ENCODE data around the gene HOXA6. TPM values are rescaled to one million over a fixed set of nuclear protein-coding genes. Genes with fewer than 3 reads are reported as not detected.

HOXA6 gene
- total RNA-seq, 2 experiments from 2014 or later: not detected

DNA sequence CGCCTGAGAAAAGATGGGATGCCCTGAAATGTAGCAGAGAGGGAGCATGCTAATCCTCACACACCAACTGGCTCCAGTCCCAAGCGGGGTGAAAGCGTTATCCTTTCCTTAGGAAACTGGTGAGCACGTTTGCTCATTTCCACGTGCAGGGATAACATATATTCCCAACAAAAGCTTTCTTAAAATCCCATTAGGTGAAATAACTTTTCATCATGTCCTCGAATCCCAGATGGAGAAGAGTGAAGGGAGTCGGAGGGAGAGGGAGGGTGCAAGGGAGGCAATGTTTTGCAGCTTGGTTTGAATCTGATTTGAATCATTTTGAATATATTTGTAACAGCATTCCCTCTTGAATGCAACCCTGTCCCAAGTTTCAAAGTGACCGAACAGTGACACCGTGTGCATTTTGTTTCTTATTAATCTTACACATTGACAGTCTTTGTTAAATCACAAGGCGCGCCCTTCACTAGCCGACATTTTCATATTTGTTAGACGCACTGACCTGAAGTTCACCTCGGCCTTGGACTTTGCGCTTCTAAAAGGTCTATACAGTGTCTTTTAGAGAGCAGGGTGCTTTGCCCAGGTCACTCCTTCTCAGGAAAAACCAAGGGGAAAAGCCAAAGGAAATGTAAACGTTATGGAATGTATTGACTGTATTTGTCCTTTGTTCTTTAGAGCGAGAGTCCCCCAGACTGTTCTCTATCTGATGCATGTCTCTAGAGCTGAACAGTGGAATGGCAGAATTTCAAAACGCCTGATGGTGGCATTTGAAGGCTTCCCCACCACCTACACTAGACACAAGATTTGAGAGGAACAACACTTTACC lies 14.0 kb downstream of the HOXA6 start:
- Mint-ChIP-seq H3K27me3 (peaks cover 79% of the 10 kb centered on the region), H3K36me3 (ENCODE audit: low read depth) (no peaks in the 10 kb centered on the region), H3K9me3 (no peaks in the 10 kb centered on the region), H3K4me1 (ENCODE audit: low read depth) (no peaks in the 10 kb centered on the region), H3K27ac (no peak overlapping the region), H3K4me3 (no peak overlapping the region)
- H3K27ac ChIP-seq (ENCODE audit: low read depth in 1 of 2, low read length in 2 of 2): no peak overlapping the region
- intact Hi-C loops (cut with DNase I, micrococcal nuclease): no loop called here
- TF ChIP-seq, protein P1, sequence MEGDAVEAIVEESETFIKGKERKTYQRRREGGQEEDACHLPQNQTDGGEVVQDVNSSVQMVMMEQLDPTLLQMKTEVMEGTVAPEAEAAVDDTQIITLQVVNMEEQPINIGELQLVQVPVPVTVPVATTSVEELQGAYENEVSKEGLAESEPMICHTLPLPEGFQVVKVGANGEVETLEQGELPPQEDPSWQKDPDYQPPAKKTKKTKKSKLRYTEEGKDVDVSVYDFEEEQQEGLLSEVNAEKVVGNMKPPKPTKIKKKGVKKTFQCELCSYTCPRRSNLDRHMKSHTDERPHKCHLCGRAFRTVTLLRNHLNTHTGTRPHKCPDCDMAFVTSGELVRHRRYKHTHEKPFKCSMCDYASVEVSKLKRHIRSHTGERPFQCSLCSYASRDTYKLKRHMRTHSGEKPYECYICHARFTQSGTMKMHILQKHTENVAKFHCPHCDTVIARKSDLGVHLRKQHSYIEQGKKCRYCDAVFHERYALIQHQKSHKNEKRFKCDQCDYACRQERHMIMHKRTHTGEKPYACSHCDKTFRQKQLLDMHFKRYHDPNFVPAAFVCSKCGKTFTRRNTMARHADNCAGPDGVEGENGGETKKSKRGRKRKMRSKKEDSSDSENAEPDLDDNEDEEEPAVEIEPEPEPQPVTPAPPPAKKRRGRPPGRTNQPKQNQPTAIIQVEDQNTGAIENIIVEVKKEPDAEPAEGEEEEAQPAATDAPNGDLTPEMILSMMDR (IDR thresholded peaks at IDR 0.05): no peak
- H3K4me1 ChIP-seq (ENCODE audit: insufficient read depth, low read length): peaks cover 10% of the 10 kb centered on the region
- H3K27me3 ChIP-seq (ENCODE audit: control insufficient read depth in 1 of 2, insufficient read depth in 2 of 2, low read length in 2 of 2): peaks cover 28 to 53% of the 10 kb centered on the region in 2 experiments
- DNase-seq (no peak), ATAC-seq (ENCODE audit: poor library complexity) (no peak)
- ChIA-PET CTCF (no interaction called here), POLR2A (no interaction called here)
- peaks cover 0 to 8% of the 10 kb centered on the region in 2 experiments for H3K9me3 ChIP-seq (ENCODE audit: control insufficient read depth in 1 of 2, insufficient read depth in 1 of 2, low read length in 2 of 2)
- H3K4me3 ChIP-seq (ENCODE audit: low read length): no peak overlapping the region
- no peaks in the 10 kb centered on the region for H3K36me3 ChIP-seq (ENCODE audit: insufficient read depth, low read length)

DNA sequence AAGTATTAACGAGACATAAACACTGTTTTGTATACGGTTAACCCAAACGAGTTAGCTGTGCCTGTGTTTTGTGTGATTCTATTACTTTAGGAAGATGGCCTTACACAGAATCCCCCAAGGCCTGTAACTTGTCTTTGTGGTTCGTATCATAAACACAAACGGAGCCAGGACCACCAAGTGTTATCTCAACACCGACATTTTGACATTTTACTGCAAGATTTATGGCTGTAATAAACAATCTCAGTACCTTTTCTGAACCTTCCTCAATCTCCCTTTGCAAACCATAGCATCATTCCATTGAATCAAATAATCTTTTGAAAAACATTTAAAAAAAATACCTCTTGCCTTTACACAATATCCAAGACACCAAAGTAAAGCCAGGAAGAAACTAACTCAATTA lies 14.6 kb downstream of the HOXA6 start:
- CTCF ChIA-PET: no interaction called here
- Histone ChIP-seq H3K27me3 (ENCODE audit: control insufficient read depth in 1 of 2, insufficient read depth in 2 of 2, low read length in 2 of 2) (peaks cover 31 to 48% of the 10 kb centered on the region in 2 experiments), H3K4me1 (ENCODE audit: insufficient read depth, low read length) (peaks cover 10% of the 10 kb centered on the region), H3K36me3 (ENCODE audit: insufficient read depth, low read length) (no peaks in the 10 kb centered on the region), H3K9me3 (ENCODE audit: control insufficient read depth in 1 of 2, insufficient read depth in 1 of 2, low read length in 2 of 2) (peaks cover 0 to 8% of the 10 kb centered on the region in 2 experiments), H3K27ac (ENCODE audit: low read depth in 1 of 2, low read length in 2 of 2) (no peak overlapping the region), H3K4me3 (ENCODE audit: low read length) (no peak overlapping the region)
- H3K27me3 Mint-ChIP-seq: peaks cover 76% of the 10 kb centered on the region
- intact Hi-C loops (cut with DNase I, micrococcal nuclease): no loop called here
- TF ChIP-seq, protein P1 (IDR thresholded peaks at IDR 0.05): no peak
- H3K4me3 Mint-ChIP-seq: no peak overlapping the region
- no peak for DNase-seq
- H3K27ac Mint-ChIP-seq: no peak overlapping the region
- H3K36me3 Mint-ChIP-seq (ENCODE audit: low read depth): no peaks in the 10 kb centered on the region
- H3K4me1 Mint-ChIP-seq (ENCODE audit: low read depth): no peaks in the 10 kb centered on the region
- POLR2A ChIA-PET: no interaction called here
- no peak for ATAC-seq (ENCODE audit: poor library complexity)
- no peaks in the 10 kb centered on the region for H3K9me3 Mint-ChIP-seq

DNA sequence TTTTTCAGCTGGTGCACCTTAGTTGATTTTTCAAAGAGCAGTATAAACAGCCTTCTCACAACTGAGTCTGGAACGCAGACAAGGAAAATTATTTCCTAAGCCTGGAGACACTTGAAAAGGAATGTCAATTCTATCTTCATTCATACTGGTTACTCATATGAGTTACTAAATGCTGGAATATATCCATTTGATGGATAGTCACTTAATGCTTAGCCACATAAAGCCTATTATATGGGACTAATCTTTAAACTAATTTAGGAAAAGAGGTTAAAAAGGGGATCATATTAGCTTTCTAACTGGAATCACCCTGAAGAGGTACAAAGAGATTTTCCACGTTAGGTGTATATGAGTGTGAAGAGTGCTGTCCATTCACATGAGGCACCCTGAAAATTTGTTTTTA lies 15.4 kb downstream of the HOXA6 start:
- Histone ChIP-seq H3K9me3 (ENCODE audit: control insufficient read depth in 1 of 2, insufficient read depth in 1 of 2, low read length in 2 of 2) (peaks cover 0 to 8% of the 10 kb centered on the region in 2 experiments), H3K27me3 (ENCODE audit: control insufficient read depth in 1 of 2, insufficient read depth in 2 of 2, low read length in 2 of 2) (peaks cover 28 to 43% of the 10 kb centered on the region in 2 experiments), H3K36me3 (ENCODE audit: insufficient read depth, low read length) (no peaks in the 10 kb centered on the region), H3K4me3 (ENCODE audit: low read length) (no peak overlapping the region), H3K27ac (ENCODE audit: low read depth in 1 of 2, low read length in 2 of 2) (no peak overlapping the region), H3K4me1 (ENCODE audit: insufficient read depth, low read length) (peaks cover 10% of the 10 kb centered on the region)
- intact Hi-C loops (cut with DNase I, micrococcal nuclease): no loop called here
- H3K36me3 Mint-ChIP-seq (ENCODE audit: low read depth): no peaks in the 10 kb centered on the region
- H3K27me3 Mint-ChIP-seq: peaks cover 76% of the 10 kb centered on the region
- no peaks in the 10 kb centered on the region for H3K9me3 Mint-ChIP-seq
- no peak overlapping the region for H3K4me3 Mint-ChIP-seq
- H3K27ac Mint-ChIP-seq: no peak overlapping the region
- ChIA-PET POLR2A (interaction anchor here (0.6 kb wide), 1 partner anchor 62 kb away, joined by 3 read pairs; no protein-coding TSS in a partner anchor), CTCF (no interaction called here)
- ATAC-seq (ENCODE audit: poor library complexity) (no peak), DNase-seq (no peak)
- TF ChIP-seq, protein P1 (IDR thresholded peaks at IDR 0.05): no peak
- no peaks in the 10 kb centered on the region for H3K4me1 Mint-ChIP-seq (ENCODE audit: low read depth)

Data from CD4-positive, alpha-beta T cell (primary cell).